ENCODE data around the gene DCUN1D3. TPM values are rescaled to one million over a fixed set of nuclear protein-coding genes. Genes with fewer than 3 reads are reported as not detected.

Gene DCUN1D3
- total RNA-seq, 1 experiment from 2014 or later = 16.4 TPM

- intact Hi-C loops (cut with micrococcal nuclease) = no loop called here
- Histone ChIP-seq H2AFZ (ENCODE audit: low read depth, low read length, poor library complexity, severe bottlenecking) (no peak overlapping the region), H3K4me2 (ENCODE audit: low read length) (no peak overlapping the region), H3K4me1 (ENCODE audit: control insufficient read depth in 1 of 2, insufficient read depth in 2 of 2, low read length in 2 of 2) (peaks cover 18 to 36% of the 10 kb centered on the region in 2 experiments), H3K9me2 (ENCODE audit: insufficient read depth) (no peaks in the 10 kb centered on the region), H3K27me3 (ENCODE audit: insufficient read depth, low read length) (no peaks in the 10 kb centered on the region), H4K20me1 (ENCODE audit: insufficient read depth) (no peaks in the 10 kb centered on the region), H3K9me3 (ENCODE audit: control insufficient read depth in 1 of 2, insufficient read depth in 1 of 2, low read depth in 1 of 2, low read length in 2 of 2) (no peaks in the 10 kb centered on the region), H3K27ac (ENCODE audit: low read depth, low read length) (no peak overlapping the region), H3K4me3 (replicated peaks in 1 of 2; ENCODE audit: low read depth in 1 of 2, low read length in 2 of 2) (no peak overlapping the region), H3K36me3 (ENCODE audit: control insufficient read depth in 1 of 2, insufficient read depth in 2 of 2, low read length in 2 of 2) (0 out of 4 replicates have a peak, but pooled peaks cover 0 to 3% of the 10 kb centered on the region in 2 experiments), H3K9ac (ENCODE audit: low read length) (no peak overlapping the region), H3K79me2 (ENCODE audit: insufficient read depth, low read length) (no peaks in the 10 kb centered on the region)
- no peak for ATAC-seq
- ChIA-PET RAD21 (ENCODE audit: low non-redundant PET in 1 of 2, low total read pairs in 2 of 2, uncharacterized antibody in 2 of 2, unreplicated experiment in 2 of 2) (no interaction called here), CTCF (no interaction called here), POLR2A (no interaction called here)
- BruUV-seq (replicated peaks) = no TSS peak
- no peak for DNase-seq (ENCODE audit: low read depth, low spot score)
- TF ChIP-seq, protein P1, sequence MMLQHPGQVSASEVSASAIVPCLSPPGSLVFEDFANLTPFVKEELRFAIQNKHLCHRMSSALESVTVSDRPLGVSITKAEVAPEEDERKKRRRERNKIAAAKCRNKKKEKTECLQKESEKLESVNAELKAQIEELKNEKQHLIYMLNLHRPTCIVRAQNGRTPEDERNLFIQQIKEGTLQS (IDR thresholded peaks at IDR 0.05) = no peak
- no peak for TF ChIP-seq JUND (IDR thresholded peaks at IDR 0.05)
- no peak for TF ChIP-seq FOSL1 (IDR thresholded peaks at IDR 0.05; ENCODE audit: low read depth)
- no peak for TF ChIP-seq MAX (IDR thresholded peaks at IDR 0.05)
- TF ChIP-seq SRF (IDR thresholded peaks at IDR 0.05; ENCODE audit: low read depth) = no peak
- no peak for TF ChIP-seq CBX3 (IDR thresholded peaks at IDR 0.05; ENCODE audit: low read depth)
- TF ChIP-seq CEBPB (IDR thresholded peaks at IDR 0.05; ENCODE audit: low read depth) = no peak
- TF ChIP-seq, protein P2, sequence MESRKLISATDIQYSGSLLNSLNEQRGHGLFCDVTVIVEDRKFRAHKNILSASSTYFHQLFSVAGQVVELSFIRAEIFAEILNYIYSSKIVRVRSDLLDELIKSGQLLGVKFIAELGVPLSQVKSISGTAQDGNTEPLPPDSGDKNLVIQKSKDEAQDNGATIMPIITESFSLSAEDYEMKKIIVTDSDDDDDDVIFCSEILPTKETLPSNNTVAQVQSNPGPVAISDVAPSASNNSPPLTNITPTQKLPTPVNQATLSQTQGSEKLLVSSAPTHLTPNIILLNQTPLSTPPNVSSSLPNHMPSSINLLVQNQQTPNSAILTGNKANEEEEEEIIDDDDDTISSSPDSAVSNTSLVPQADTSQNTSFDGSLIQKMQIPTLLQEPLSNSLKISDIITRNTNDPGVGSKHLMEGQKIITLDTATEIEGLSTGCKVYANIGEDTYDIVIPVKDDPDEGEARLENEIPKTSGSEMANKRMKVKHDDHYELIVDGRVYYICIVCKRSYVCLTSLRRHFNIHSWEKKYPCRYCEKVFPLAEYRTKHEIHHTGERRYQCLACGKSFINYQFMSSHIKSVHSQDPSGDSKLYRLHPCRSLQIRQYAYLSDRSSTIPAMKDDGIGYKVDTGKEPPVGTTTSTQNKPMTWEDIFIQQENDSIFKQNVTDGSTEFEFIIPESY (IDR thresholded peaks at IDR 0.05; ENCODE audit: extremely low read depth, insufficient replicate concordance, low read length) = no peak
- TF ChIP-seq ELF1 (IDR thresholded peaks at IDR 0.05; ENCODE audit: borderline replicate concordance, low read depth) = no peak
- no peak for TF ChIP-seq POLR2A (IDR thresholded peaks at IDR 0.05; ENCODE audit: borderline replicate concordance, extremely low read depth, insufficient read depth, insufficient read length)
- TF ChIP-seq, protein P3, sequence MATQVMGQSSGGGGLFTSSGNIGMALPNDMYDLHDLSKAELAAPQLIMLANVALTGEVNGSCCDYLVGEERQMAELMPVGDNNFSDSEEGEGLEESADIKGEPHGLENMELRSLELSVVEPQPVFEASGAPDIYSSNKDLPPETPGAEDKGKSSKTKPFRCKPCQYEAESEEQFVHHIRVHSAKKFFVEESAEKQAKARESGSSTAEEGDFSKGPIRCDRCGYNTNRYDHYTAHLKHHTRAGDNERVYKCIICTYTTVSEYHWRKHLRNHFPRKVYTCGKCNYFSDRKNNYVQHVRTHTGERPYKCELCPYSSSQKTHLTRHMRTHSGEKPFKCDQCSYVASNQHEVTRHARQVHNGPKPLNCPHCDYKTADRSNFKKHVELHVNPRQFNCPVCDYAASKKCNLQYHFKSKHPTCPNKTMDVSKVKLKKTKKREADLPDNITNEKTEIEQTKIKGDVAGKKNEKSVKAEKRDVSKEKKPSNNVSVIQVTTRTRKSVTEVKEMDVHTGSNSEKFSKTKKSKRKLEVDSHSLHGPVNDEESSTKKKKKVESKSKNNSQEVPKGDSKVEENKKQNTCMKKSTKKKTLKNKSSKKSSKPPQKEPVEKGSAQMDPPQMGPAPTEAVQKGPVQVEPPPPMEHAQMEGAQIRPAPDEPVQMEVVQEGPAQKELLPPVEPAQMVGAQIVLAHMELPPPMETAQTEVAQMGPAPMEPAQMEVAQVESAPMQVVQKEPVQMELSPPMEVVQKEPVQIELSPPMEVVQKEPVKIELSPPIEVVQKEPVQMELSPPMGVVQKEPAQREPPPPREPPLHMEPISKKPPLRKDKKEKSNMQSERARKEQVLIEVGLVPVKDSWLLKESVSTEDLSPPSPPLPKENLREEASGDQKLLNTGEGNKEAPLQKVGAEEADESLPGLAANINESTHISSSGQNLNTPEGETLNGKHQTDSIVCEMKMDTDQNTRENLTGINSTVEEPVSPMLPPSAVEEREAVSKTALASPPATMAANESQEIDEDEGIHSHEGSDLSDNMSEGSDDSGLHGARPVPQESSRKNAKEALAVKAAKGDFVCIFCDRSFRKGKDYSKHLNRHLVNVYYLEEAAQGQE (IDR thresholded peaks at IDR 0.05; ENCODE audit: low read depth) = no peak
- no peak for TF ChIP-seq SP1 (IDR thresholded peaks at IDR 0.05; ENCODE audit: low read depth)
Measured at GRCh38 chr16:20916289-20916688, 16.1 kb upstream of the DCUN1D3 start.
